Measurements from ENCODE around the gene SLAMF7.
A peak's percentile ranks its signal among the peaks of the same experiment; 100 is the strongest.

Gene SLAMF7

DNA sequence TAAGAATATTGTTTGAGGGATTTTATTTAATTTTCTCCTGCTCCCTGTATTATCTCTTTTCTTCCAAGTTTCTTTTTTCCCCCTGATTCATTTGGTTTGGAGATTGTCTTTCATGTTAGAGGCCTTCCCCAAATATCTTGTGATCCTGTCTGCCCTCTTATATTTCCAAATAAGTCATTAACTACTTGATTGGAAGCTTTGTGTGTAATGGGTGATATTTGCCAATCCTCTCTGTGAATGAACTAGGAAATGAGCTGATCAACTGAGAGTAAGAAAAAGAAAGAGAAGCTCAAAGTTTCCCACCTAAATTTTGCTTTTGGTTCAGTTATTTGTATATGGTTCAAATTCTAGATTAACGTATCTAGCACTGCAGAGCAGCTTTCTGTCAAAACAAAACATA is 33.3 kb downstream of the SLAMF7 start:
- TF ChIP-seq, protein P1, sequence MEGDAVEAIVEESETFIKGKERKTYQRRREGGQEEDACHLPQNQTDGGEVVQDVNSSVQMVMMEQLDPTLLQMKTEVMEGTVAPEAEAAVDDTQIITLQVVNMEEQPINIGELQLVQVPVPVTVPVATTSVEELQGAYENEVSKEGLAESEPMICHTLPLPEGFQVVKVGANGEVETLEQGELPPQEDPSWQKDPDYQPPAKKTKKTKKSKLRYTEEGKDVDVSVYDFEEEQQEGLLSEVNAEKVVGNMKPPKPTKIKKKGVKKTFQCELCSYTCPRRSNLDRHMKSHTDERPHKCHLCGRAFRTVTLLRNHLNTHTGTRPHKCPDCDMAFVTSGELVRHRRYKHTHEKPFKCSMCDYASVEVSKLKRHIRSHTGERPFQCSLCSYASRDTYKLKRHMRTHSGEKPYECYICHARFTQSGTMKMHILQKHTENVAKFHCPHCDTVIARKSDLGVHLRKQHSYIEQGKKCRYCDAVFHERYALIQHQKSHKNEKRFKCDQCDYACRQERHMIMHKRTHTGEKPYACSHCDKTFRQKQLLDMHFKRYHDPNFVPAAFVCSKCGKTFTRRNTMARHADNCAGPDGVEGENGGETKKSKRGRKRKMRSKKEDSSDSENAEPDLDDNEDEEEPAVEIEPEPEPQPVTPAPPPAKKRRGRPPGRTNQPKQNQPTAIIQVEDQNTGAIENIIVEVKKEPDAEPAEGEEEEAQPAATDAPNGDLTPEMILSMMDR (IDR thresholded peaks at IDR 0.05; ENCODE audit: borderline replicate concordance, insufficient read depth, low read depth, low read length) = no peak

DNA sequence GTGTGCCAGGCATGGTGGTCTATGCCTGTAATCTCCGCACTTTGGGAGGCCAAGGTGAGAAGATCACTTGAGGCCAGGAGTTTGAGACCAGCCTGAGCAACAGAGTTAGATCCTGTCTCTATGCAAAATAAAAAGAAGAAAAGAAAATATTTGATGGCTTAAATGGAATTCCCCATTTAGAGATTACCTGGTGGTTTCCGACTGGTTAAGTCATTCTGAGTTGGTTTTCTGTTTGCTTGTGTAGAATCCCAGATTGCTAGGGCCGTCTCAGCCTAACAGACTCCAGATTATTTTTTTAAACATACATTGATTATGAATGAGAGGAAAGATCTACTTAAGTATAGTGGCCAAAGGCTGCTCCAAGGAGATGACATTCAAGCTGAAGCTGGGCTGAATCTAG is 34.0 kb downstream of the SLAMF7 start:
- TF ChIP-seq, protein P1 (IDR thresholded peaks at IDR 0.05; ENCODE audit: borderline replicate concordance, insufficient read depth, low read depth, low read length) = no peak
- H3K4me3 ChIP-seq (ENCODE audit: low read depth, low read length) = no peak overlapping the region

More for the DNA sequence above, 33.3 kb downstream of the SLAMF7 start:
- no peak overlapping the region for H3K4me3 ChIP-seq (ENCODE audit: low read depth, low read length)

- H3K4me3 ChIP-seq (ENCODE audit: low read depth, low read length) = no peak overlapping the region
- TF ChIP-seq, protein P1 (IDR thresholded peaks at IDR 0.05; ENCODE audit: borderline replicate concordance, insufficient read depth, low read depth, low read length) = no peak
Observed at GRCh38 chr1:160774886-160775719, 36.1 kb downstream of the SLAMF7 start.

- TF ChIP-seq, protein P1 (IDR thresholded peaks at IDR 0.05; ENCODE audit: borderline replicate concordance, insufficient read depth, low read depth, low read length) = no peak
- no peak overlapping the region for H3K4me3 ChIP-seq (ENCODE audit: low read depth, low read length)
Observed at GRCh38 chr1:160776178-160776577, 37.1 kb downstream of the SLAMF7 start.

DNA sequence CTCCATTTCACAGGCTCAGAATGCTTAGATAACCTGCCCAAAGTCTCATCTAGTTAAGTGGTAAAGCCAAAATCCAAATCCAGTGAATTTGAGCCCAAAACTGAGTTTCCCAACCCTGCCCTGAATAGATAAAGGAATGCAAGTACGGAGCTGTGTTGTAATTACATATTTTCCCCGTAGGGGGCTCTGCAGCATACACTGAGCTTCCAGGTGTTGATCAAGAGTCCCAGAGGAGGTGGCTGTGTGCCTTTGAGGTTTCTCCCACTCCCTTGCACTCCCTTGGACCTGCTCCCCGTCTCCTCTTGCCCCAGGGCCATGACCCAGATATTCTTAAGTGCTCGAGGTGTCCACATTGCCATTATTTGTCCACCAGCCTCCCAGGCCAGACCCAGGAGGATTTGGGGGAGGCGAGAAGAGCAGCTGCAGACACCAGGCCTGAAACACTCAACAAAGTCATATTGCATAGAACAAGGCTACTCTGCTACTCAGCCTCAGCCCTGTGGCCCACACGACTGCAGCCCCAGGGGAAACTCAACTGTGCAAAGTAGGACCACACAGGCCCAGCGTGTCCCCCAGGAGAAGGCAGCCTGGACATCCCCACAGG is 38.5 kb downstream of the SLAMF7 start:
- no peak overlapping the region for H3K4me3 ChIP-seq (ENCODE audit: low read depth, low read length)
- TF ChIP-seq, protein P1 (IDR thresholded peaks at IDR 0.05; ENCODE audit: borderline replicate concordance, insufficient read depth, low read depth, low read length) = peak; percentile 78

- TF ChIP-seq, protein P1 (IDR thresholded peaks at IDR 0.05; ENCODE audit: borderline replicate concordance, insufficient read depth, low read depth, low read length) = no peak
Observed at GRCh38 chr1:160778976-160779375, 39.9 kb downstream of the SLAMF7 start.

More at GRCh38 chr1:160778976-160779375, 39.9 kb downstream of the SLAMF7 start:
- H3K4me3 ChIP-seq (ENCODE audit: low read depth, low read length) = no peak overlapping the region

Data from GM12875 (cell line).